ENCODE results near the gene BCAT1. TPM values are rescaled to one million over a fixed set of nuclear protein-coding genes. Genes with fewer than 3 reads are reported as not detected.

Gene BCAT1
- total and polyA plus RNA-seq, 9 of the 15 experiments (the other 6 are each of a cell fraction or from before 2014, with no cell fraction given) = 38.5 to 157 (median 66.8) TPM

- in situ Hi-C loops (cut with MboI) = loop anchor here (5.0 to 25.0 kb wide), 2 partner anchors 669 to 1919 kb away; no protein-coding TSS in a partner anchor
- ATAC-seq = 0 out of 3 replicates have a peak, but pooled peaks have one; percentile 48
- TF ChIP-seq CTCF (IDR thresholded peaks at IDR 0.05 in 2 of 3, conservative IDR thresholded peaks at IDR 0.05 in 1 of 3; ENCODE audit: insufficient read depth in 2 of 3, low read depth in 1 of 3, low read length in 3 of 3) (peak in 2 of 3 experiments; percentile 41 to 64; a peak in 3 of 6 replicates), REST (IDR thresholded peaks at IDR 0.05; ENCODE audit: borderline replicate concordance) (peak; percentile 30; the same call in 1 of the 2 replicates), REST (CRISPR knock-in tag; IDR thresholded peaks at IDR 0.05; ENCODE audit: low read depth) (no peak), RAD21 (CRISPR knock-in tag; conservative IDR thresholded peaks at IDR 0.05 in 1 of 2, IDR thresholded peaks at IDR 0.05 in 1 of 2) (peak; percentile 57 to 82), RNF219 (CRISPR knock-in tag; IDR thresholded peaks at IDR 0.05) (no peak)
Observed at GRCh38 chr12:24780697-24781368, 168.1 kb downstream of the BCAT1 start.

More at GRCh38 chr12:24780697-24781368, 168.1 kb downstream of the BCAT1 start:
- intact Hi-C loops (cut with micrococcal nuclease) = loop anchor here (10.0 kb wide), 1 partner anchor 676 kb away; no protein-coding TSS in a partner anchor
- no peak overlapping the region for H2AFZ ChIP-seq (ENCODE audit: low read depth, low read length)
- CTCF ChIA-PET (ENCODE audit: low intra/inter-chr PET ratio) = interaction anchor here (0.5 to 1.6 kb wide), 2 partner anchors 194 to 352 kb away, joined by 3 to 7 read pairs; no protein-coding TSS in a partner anchor
- no peak overlapping the region for H3K4me3 ChIP-seq
- H3K36me3 ChIP-seq (ENCODE audit: control insufficient read depth, insufficient read depth, low read length) = no peaks in the 10 kb centered on the region
- POLR2A ChIA-PET = interaction anchor here (0.8 kb wide), 1 partner anchor 150 kb away, joined by 3 read pairs; no protein-coding TSS in a partner anchor
- FAIRE-seq (peak; percentile 67), DNase-seq (ENCODE audit: extremely low read depth in 1 of 4, low spot score in 3 of 4) (peak in 2 of 4 experiments; percentile 15 to 26)
- H3K9me1 ChIP-seq (ENCODE audit: control insufficient read depth, insufficient read depth, low read length) = no peaks in the 10 kb centered on the region
- H3K9me3 ChIP-seq (replicated peaks; ENCODE audit: control insufficient read depth, insufficient read depth, low read depth, low read length) = no peaks in the 10 kb centered on the region
- no peaks in the 10 kb centered on the region for H3K4me1 ChIP-seq (replicated peaks in 1 of 2; ENCODE audit: control insufficient read depth in 2 of 2, insufficient read depth in 2 of 2, low read length in 2 of 2)
- no peaks in the 10 kb centered on the region for H3K79me2 ChIP-seq (ENCODE audit: control insufficient read depth, insufficient read depth, low read length)
- no peak overlapping the region for H3K4me2 ChIP-seq (ENCODE audit: insufficient read depth, low read length)
- H3K27ac ChIP-seq (ENCODE audit: extremely low read depth, low read depth, low read length) = no peak overlapping the region
- H4K20me1 ChIP-seq (replicated peaks; ENCODE audit: control insufficient read depth, insufficient read depth, low read length) = no peaks in the 10 kb centered on the region
- BruUV-seq (replicated peaks) = no TSS peak
- no peaks in the 10 kb centered on the region; a peak in 1 of 5 replicates for H3K27me3 ChIP-seq (ENCODE audit: control insufficient read depth in 2 of 2, insufficient read depth in 2 of 2, low read length in 2 of 2)
- H3K9ac ChIP-seq (ENCODE audit: insufficient read depth in 1 of 2, low read depth in 2 of 2, low read length in 2 of 2) = no peak overlapping the region
- WGBS (ENCODE audit: insufficient coverage, low coverage, missing lambda C conversion rate) = 0% methylated on average over 5 of the region's 5 CpGs
